Sigmoid colon (tissue), 4 donors: ENCODE measurements around the gene CACNB2.

ENCODE experiments used
- POLR2AphosphoS5 ChIP-seq, 4 donors: sonication (generic); formaldehyde crosslinking; IDR thresholded peaks; one replicate each; pipeline ENCODE4 v1.6.1; 2017; ENCODE audit warnings: antibody characterized with exemption in 4 of 4
- TF ChIP-seq, protein P1 (sequence below), 4 experiments: fragments of 450-650 bp in 3 of 4; fragments of 200-600 bp in 1 of 4; IDR thresholded peaks; one replicate each; pipeline ENCODE4 v1.5.1; 2016 to 2019; ENCODE audit warnings: antibody characterized with exemption in 4 of 4, mild to moderate bottlenecking in 3 of 4, moderate library complexity in 2 of 4

DNA sequence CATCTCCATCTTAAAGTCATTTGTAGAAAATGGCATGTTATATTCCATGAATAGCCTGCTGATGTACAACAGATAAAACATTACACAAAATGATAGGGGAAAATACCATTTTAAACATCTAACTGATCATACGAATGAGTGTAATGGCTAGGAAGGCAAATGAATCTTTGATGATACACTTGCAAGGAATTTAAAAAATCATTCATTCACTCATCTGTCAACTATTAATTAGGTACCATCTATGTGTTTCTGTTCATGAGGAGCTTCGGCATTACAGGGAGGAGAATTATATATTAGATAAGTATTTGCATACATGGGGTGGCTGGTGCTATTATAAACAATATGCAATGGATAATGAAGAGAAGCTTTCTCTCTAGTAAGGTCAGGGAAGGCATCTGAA is 183.7 kb downstream of the CACNB2 start:
- TF ChIP-seq, protein P1, sequence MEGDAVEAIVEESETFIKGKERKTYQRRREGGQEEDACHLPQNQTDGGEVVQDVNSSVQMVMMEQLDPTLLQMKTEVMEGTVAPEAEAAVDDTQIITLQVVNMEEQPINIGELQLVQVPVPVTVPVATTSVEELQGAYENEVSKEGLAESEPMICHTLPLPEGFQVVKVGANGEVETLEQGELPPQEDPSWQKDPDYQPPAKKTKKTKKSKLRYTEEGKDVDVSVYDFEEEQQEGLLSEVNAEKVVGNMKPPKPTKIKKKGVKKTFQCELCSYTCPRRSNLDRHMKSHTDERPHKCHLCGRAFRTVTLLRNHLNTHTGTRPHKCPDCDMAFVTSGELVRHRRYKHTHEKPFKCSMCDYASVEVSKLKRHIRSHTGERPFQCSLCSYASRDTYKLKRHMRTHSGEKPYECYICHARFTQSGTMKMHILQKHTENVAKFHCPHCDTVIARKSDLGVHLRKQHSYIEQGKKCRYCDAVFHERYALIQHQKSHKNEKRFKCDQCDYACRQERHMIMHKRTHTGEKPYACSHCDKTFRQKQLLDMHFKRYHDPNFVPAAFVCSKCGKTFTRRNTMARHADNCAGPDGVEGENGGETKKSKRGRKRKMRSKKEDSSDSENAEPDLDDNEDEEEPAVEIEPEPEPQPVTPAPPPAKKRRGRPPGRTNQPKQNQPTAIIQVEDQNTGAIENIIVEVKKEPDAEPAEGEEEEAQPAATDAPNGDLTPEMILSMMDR (IDR thresholded peaks at IDR 0.05) = no peak
- no peak for TF ChIP-seq POLR2AphosphoS5 (IDR thresholded peaks at IDR 0.05)
